Lung (tissue), 12 donors: ENCODE measurements around the gene S100A5. TPM values are rescaled to one million over a fixed set of nuclear protein-coding genes. Genes with fewer than 3 reads are reported as not detected.
"Not testable (repeated sequence)": the region's sequence is repeated elsewhere in the genome, so short reads cannot be mapped to it uniquely, and the experiment has no call there.

Source experiments
- ATAC-seq: fragments of 200-7000 bp; cut with Tn5 transposase; one replicate; pipeline ENCODE4 v1.9.1; 2020; ENCODE audit warnings: moderate number of reproducible peaks; ENCODE audit not compliant: insufficient read depth, low FRiP score
- DNase-seq, 3 donors: peaks; one replicate each; pipeline ENCODE4 v3.0.0-alpha.2; 2013 to 2017
- H3K27ac ChIP-seq, 2 donors: one replicate each; pipeline ENCODE4 v1.5.1; 2013; ENCODE audit warnings: mild to moderate bottlenecking in 2 of 2, moderate library complexity in 2 of 2, control low read depth in 1 of 2, inconsistent platforms in 1 of 2, low read depth in 1 of 2, low read length in 1 of 2
- H3K27me3 ChIP-seq, 3 donors: one replicate each; pipeline ENCODE4 v1.5.1; 2013; ENCODE audit warnings: low read length in 2 of 3; ENCODE audit not compliant: control insufficient read depth in 3 of 3, insufficient read depth in 3 of 3
- H3K36me3 ChIP-seq, 4 donors: one replicate each; pipeline ENCODE4 v1.5.1; 2013; ENCODE audit warnings: low read length in 4 of 4, mild to moderate bottlenecking in 1 of 4, moderate library complexity in 1 of 4; ENCODE audit not compliant: control insufficient read depth in 4 of 4, insufficient read depth in 4 of 4
- H3K4me1 ChIP-seq, 5 donors: one replicate each; pipeline ENCODE4 v1.5.1; 2013; ENCODE audit warnings: low read length in 5 of 5, mild to moderate bottlenecking in 2 of 5, moderate library complexity in 1 of 5; ENCODE audit not compliant: control insufficient read depth in 5 of 5, insufficient read depth in 5 of 5
- H3K4me3 ChIP-seq: one replicate; pipeline ENCODE4 v1.5.1; 2013; ENCODE audit warnings: mild to moderate bottlenecking, control low read depth, moderate library complexity
- H3K9ac ChIP-seq, 2 donors: one replicate each; pipeline ENCODE4 v1.5.1; 2013; ENCODE audit warnings: low read length in 2 of 2, control low read depth in 1 of 2; ENCODE audit not compliant: insufficient read depth in 1 of 2
- H3K9me3 ChIP-seq, 4 donors: one replicate each; pipeline ENCODE4 v1.5.1; 2013; ENCODE audit warnings: low read length in 3 of 4, mild to moderate bottlenecking in 1 of 4, moderate library complexity in 1 of 4; ENCODE audit not compliant: control insufficient read depth in 4 of 4, insufficient read depth in 3 of 4
- CTCF ChIP-seq: IDR thresholded peaks from 2 replicates; pipeline ENCODE4 v1.5.1; 2012; ENCODE audit warnings: mild to moderate bottlenecking; ENCODE audit errors: control extremely low read depth, extremely low read depth
- WGBS, 2 donors: extraction: QIAGEN DNeasy Blood & Tissue Kit; methylation state at CpG; one replicate each; pipeline ENCODE4 v1.1.7; 2013; 5-methylcytosine and 5-hydroxymethylcytosine counted together
- polyA plus RNA-seq, 2 donors: library from polyadenylated mRNA; stranded (reverse); fragments of 200-250 nt; gene quantifications; one replicate each; pipeline ENCODE4 v1.2.1, GENCODE V29; 2013
- total RNA-seq, 2 donors: library from RNA; depleted of rRNA in 1 of 2; stranded (reverse); fragments of >200 nt in 1 of 2; gene quantifications; one replicate each; pipeline ENCODE4 v1.2.1, GENCODE V29; 2014 to 2021
- donor health status: control.
- donor health status: control.
- donor health status: Bipolar disorder and iron deficiency.
- donor health status: healthy.
- donor health status: DM: yes; HTN: yes; CAD: no.

The S100A5 gene
- total and polyA plus RNA-seq, 4 donors: 0.31 to 0.32 (median 0.31) TPM; not detected in 1

- no peak for TF ChIP-seq CTCF
- Histone ChIP-seq H3K27me3 (no peaks in the 10 kb centered on the region), H3K9ac (no peak overlapping the region), H3K36me3 (no peaks in the 10 kb centered on the region), H3K27ac (no peak overlapping the region), H3K4me1 (peaks cover 0 to 9% (median 0%) of the 10 kb centered on the region in 5 donors), H3K9me3 (no peaks in the 10 kb centered on the region), H3K4me3 (no peak overlapping the region)
- 51 to 69% methylated on average over 3 of the region's 3 CpGs for WGBS, 2 donors
- ATAC-seq (no peak), DNase-seq (no peak)
These were observed 15.5 kb downstream of the S100A5 start for GRCh38 chr1:153525088-153525728.

GRCh38 chr1:153522353-153523048 is 18.2 kb downstream of the S100A5 start:
- H3K9me3 ChIP-seq, H3K4me1 ChIP-seq, H3K36me3 ChIP-seq, H3K27me3 ChIP-seq, H3K9ac ChIP-seq, ATAC-seq, H3K4me3 ChIP-seq, H3K27ac ChIP-seq, DNase-seq: not testable (repeated sequence)
- 71 to 76% methylated on average over 14 of the region's 14 CpGs for WGBS, 2 donors

- WGBS, 2 donors: 96 to 98% methylated on average over 37 of the region's 37 CpGs
- ATAC-seq, H3K36me3 ChIP-seq, H3K4me1 ChIP-seq, H3K27ac ChIP-seq, H3K27me3 ChIP-seq, H3K9me3 ChIP-seq, H3K4me3 ChIP-seq, H3K9ac ChIP-seq, DNase-seq: not testable (repeated sequence)
These were observed 18.9 kb downstream of the S100A5 start for GRCh38 chr1:153521808-153522207.

GRCh38 chr1:153520818-153521476 is 19.8 kb downstream of the S100A5 start:
- DNase-seq: no peak
- no peaks in the 10 kb centered on the region for H3K9me3 ChIP-seq
- no peak for ATAC-seq
- no peak overlapping the region for H3K9ac ChIP-seq
- no peaks in the 10 kb centered on the region for H3K27me3 ChIP-seq
- no peak for TF ChIP-seq CTCF
- H3K4me1 ChIP-seq: peaks cover 0 to 1% (median 0%) of the 10 kb centered on the region in 5 donors
- H3K4me3 ChIP-seq: no peak overlapping the region
- 88 to 97% methylated on average over 4 of the region's 4 CpGs for WGBS, 2 donors
- no peak overlapping the region for H3K27ac ChIP-seq
- no peaks in the 10 kb centered on the region for H3K36me3 ChIP-seq

- DNase-seq, ATAC-seq, H3K27me3 ChIP-seq, H3K4me3 ChIP-seq, H3K36me3 ChIP-seq, H3K27ac ChIP-seq, H3K9ac ChIP-seq, H3K4me1 ChIP-seq, H3K9me3 ChIP-seq: not testable (repeated sequence)
- WGBS, 2 donors: 84 to 89% methylated on average over 5 of the region's 5 CpGs
These were observed 20.5 kb downstream of the S100A5 start for GRCh38 chr1:153520137-153520691.
